ENCODE results near the gene PPM1F.

Gene PPM1F

DNA sequence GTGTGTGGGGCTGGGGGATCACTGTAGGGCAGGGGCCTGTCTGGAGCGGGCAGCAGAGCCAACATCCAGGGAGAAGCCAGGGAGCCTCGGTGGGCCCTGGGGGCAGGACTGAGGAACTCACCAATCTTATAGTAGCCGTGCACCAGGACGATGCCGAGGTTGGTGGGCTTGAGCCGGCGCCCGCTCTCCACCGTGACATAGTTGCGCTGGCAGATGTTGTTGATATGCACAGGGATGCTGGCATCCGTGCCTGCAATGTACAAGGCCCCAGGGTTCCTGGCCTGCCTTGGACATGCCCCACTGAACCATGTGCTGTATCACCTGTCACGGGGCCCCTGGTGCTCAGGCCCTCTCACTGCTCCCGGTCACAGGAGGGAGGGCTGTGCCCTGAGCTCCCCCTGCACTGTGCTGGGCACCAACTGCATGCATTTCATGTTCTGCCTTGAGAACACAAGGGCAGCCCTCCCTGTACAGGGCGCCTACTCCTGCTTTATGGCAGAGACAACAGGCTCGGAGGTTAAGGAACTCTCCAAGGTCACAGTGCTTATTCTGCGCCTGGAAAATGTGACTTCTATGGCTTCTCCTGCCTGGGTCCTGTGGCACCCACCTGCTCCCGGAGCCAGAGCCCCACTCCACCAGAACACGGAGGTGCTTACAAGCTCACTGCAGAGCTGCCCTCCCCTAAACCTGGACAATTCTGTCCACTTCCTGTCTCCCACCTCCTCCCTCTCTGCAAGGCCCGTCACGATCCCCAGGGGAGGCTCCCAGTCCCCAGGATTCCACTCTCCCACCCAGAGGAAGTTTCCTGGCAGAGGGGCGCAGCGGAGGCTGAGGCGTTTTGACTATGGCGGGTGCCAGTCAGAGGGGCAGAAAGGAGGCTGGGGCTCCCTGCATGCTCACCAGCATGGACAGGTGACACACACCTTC, 7.8 kb upstream of the PPM1F start:
- no peak for DNase-seq (ENCODE audit: low spot score)

GRCh38 chr22:21959274-21960074, 6.8 kb upstream of the PPM1F start:
- no peak for DNase-seq (ENCODE audit: low spot score)

DNA sequence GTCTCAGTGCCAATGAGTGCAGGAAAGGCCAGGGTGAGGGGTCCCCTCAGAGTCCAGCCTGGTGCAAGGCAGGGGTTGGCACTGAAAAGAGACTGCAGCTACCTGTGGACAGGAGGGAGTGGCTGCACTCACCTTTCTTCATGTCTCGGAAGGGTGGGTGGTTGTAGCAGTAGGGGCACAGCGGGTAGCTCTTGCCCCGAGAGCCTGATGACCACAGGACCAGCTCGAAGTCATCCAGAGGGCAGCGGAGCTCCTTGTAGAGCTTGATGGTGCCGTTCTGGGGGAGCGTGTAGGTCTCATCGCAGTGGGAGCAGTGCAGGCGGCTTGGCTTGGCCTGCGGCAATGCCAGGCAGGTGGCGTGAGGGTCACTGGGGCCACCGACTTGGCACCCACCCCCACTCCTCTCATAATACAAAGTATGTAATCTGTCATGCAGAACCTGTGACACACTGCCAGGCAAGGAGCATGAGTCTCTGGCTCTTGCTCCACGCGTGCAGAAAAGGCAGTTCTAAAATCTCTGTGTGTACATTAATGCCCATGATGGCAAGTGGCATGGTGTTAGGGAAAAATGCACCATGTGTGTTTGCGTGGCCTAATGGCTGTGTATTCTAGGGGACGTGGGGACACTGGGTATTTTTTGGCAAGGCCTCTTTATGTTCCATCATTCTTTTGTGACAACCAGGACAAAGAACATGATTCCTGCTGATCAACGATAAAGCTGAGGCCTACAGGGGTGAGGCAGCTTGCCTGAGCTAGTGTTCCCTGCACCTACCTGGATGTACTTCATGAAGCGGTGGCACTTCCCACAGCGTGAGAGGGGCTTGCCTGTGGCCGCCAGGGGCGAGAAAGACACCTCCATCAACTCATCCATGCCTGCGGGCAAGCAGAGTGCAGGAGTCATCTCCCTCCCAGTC, 6.0 kb upstream of the PPM1F start:
- DNase-seq (ENCODE audit: low spot score) = no peak

DNA sequence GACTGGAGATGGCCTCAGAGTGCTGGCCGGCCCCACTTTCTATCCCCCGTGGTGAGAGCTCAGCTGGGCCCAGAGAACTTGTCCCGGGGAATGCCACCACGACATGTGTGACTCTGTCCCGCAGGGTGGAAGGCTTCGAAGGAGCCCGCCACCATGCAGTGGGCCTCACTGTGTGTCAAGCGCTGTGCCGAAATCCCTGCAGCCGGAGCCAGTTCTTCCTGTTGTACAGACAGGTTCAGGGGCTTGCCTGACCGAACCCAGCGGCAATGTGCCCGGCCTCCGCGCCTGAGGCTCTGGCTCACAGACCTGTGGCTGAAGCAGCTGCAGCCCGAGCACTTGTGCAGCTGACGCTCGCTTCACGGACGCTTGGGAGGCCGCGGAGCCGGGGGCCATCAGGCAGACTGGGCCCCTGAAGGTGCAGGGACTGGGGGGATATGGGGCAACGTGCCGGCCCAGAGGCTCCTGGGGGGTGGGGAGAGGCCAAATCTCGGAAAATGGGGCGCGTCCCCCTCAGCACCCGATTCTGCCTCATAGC, 650 bp downstream of the PPM1F start:
- DNase-seq (ENCODE audit: low spot score) = peak; percentile 50

- no peak for DNase-seq (ENCODE audit: low spot score)
Observed at GRCh38 chr22:21951062-21951461, 1.6 kb downstream of the PPM1F start.

- DNase-seq (ENCODE audit: low spot score) = no peak
Observed at GRCh38 chr22:21949948-21950347, 2.7 kb downstream of the PPM1F start.

- DNase-seq (ENCODE audit: low spot score) = no peak
Observed at GRCh38 chr22:21949569-21949918, 3.1 kb downstream of the PPM1F start.

GRCh38 chr22:21948824-21949568, 3.7 kb downstream of the PPM1F start:
- DNase-seq (ENCODE audit: low spot score) = no peak

- no peak for DNase-seq (ENCODE audit: low spot score)
Observed at GRCh38 chr22:21948390-21948789, 4.3 kb downstream of the PPM1F start.

GRCh38 chr22:21947040-21948014, 5.3 kb downstream of the PPM1F start:
- peak; percentile 15 for DNase-seq (ENCODE audit: low spot score)

DNA sequence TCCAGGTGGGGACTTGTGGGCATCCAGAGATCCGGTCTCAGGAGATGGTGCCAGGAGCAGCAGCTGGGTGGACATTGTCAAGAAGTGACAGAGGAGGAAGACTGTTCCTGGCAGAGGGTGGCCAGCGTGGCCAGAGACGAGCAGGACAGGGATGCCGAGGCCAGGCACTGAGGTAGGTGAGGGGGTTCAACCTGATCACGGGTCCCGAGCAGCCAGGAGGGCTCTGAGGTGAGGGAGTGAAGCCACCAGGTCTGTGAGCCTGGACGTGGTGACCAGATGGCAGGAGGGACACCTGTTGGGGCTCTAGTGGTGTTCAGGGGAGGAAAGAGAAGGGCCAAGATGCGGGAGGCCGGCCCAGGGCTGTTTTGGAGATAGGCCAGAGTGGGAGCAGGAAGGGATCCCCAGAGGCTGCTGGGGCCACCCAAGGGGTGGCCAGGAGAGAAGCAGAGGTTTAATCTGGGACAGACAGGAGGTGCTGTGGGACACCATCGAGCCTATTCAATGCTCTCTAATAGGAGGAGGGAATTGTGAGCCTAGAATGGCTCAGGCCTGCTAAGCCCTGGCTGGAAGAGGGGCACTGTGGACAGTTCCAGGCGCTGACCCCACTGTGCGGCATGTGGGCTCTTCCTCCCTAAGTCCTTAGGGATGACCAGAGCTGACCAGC, 6.3 kb downstream of the PPM1F start:
- no peak for DNase-seq (ENCODE audit: low spot score)

- DNase-seq (ENCODE audit: low spot score) = no peak
Observed at GRCh38 chr22:21945453-21946261, 7.0 kb downstream of the PPM1F start.

- DNase-seq (ENCODE audit: low spot score) = no peak
Observed at GRCh38 chr22:21944871-21945270, 7.8 kb downstream of the PPM1F start.

DNA sequence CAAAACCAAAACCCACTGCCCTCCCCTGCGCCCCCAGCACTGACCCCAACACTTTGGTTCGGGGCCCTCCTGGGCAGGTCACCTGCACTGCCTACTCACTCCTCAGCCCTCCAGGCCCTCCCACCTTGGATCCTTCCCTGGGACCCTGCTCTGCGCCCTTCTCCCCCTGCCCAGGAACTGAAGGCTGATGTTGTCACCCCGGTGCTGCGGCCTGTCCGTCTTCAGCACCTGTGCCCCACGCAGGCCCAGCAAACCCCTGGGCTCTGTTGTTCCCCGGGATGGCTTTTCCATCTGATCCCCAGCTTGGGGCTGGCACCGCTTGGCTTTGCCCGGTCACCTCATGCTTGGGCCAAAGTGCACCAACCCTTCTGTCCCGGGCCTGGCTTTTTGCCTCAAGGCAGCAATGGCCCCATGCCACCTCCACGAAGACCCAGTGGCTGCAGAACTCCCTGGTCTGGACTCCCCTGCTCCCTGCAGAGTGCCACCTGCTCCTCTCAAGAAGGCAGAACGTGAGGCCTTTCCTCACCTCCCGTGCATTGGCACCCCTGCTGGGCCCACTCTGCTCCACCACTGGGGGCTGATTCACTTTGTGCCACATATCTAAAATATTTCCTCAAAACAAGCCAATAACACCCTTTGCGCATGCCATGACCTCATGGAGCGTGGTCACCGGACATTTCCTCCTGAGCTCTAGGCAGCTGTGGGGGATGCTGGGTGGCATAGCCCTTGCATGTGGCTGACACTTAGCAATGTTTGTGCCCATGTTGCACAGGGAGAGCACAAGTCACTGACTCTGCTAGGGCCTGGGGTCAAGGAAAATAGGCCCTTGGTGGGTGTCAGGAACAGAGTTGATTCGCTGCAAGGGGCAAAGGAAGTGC, 8.8 kb downstream of the PPM1F start:
- no peak for DNase-seq (ENCODE audit: low spot score)

- DNase-seq (ENCODE audit: low spot score) = peak; percentile 81
Observed at GRCh38 chr22:21942407-21943343, 10.0 kb downstream of the PPM1F start.

GRCh38 chr22:21941921-21942320, 10.7 kb downstream of the PPM1F start:
- no peak for DNase-seq (ENCODE audit: low spot score)
